H9 (cell line): ENCODE results near the gene PPP1R9A. TPM values are rescaled to one million over a fixed set of nuclear protein-coding genes. Genes with fewer than 3 reads are reported as not detected.

Source experiments
- DNase-seq: peaks from one replicate; pipeline ENCODE4 v3.0.0-alpha.2; 2017
- H2AFZ ChIP-seq: one replicate; pipeline ENCODE4 v1.6.1; 2013; ENCODE audit warnings: mild to moderate bottlenecking, low read length, control low read depth, moderate library complexity
- H2AK5ac ChIP-seq: 2 replicates; pipeline ENCODE4 v1.6.1; 2013; ENCODE audit warnings: low read length, control low read depth, mixed read lengths; ENCODE audit not compliant: insufficient read length
- H2BK120ac ChIP-seq: one replicate; pipeline ENCODE4 v1.6.1; 2013; ENCODE audit warnings: low read depth, mild to moderate bottlenecking, low read length, control low read depth, inconsistent platforms; ENCODE audit not compliant: poor library complexity, severe bottlenecking
- H2BK12ac ChIP-seq: 2 replicates; pipeline ENCODE4 v1.6.1; 2013; ENCODE audit warnings: low read length, control low read depth, mixed read lengths, low read depth; ENCODE audit not compliant: insufficient read length
- H2BK15ac ChIP-seq: 2 replicates; pipeline ENCODE4 v1.6.1; 2013; ENCODE audit warnings: low read depth, low read length, control low read depth
- H2BK20ac ChIP-seq: one replicate; pipeline ENCODE4 v1.6.1; 2013; ENCODE audit warnings: low read depth, mild to moderate bottlenecking, low read length, control low read depth, inconsistent platforms; ENCODE audit not compliant: poor library complexity, severe bottlenecking
- H2BK5ac ChIP-seq: 2 replicates; pipeline ENCODE4 v1.6.1; 2013; ENCODE audit warnings: low read length, control low read depth, mixed read lengths; ENCODE audit not compliant: insufficient read length
- H3K14ac ChIP-seq: 2 replicates; pipeline ENCODE4 v1.6.1; 2013; ENCODE audit warnings: low read length, control low read depth; ENCODE audit not compliant: insufficient read depth
- H3K18ac ChIP-seq: 2 replicates; pipeline ENCODE4 v1.6.1; 2013; ENCODE audit warnings: low read depth, mild to moderate bottlenecking, mixed read lengths, low read length, control low read depth; ENCODE audit not compliant: insufficient read length
- H3K23ac ChIP-seq: 2 replicates; pipeline ENCODE4 v1.6.1; 2013; ENCODE audit warnings: low read length, control low read depth, mixed read lengths, low read depth; ENCODE audit not compliant: insufficient read length
- H3K23me2 ChIP-seq: 2 replicates; pipeline ENCODE4 v1.6.1; 2013; ENCODE audit warnings: low read depth, mild to moderate bottlenecking, mixed read lengths, low read length, control low read depth; ENCODE audit not compliant: insufficient read length, poor library complexity, severe bottlenecking
- H3K27ac ChIP-seq: 2 replicates; pipeline ENCODE4 v1.5.1; 2013; ENCODE audit warnings: low read length, control low read depth, mixed read lengths, low read depth; ENCODE audit not compliant: insufficient read length
- H3K27me3 ChIP-seq: 2 replicates; pipeline ENCODE4 v1.6.1; 2013; ENCODE audit warnings: low read length, control low read depth, inconsistent platforms; ENCODE audit not compliant: insufficient read depth
- H3K4ac ChIP-seq: 2 replicates; pipeline ENCODE4 v1.6.1; 2013; ENCODE audit warnings: low read depth, mild to moderate bottlenecking, control low read depth, inconsistent platforms, low read length, moderate library complexity
- H3K4me1 ChIP-seq: 2 replicates; pipeline ENCODE4 v1.6.1; 2013; ENCODE audit warnings: low read length, control low read depth, inconsistent platforms; ENCODE audit not compliant: insufficient read depth
- H3K4me2 ChIP-seq: 2 replicates; pipeline ENCODE4 v1.6.1; 2013; ENCODE audit warnings: low read length, control low read depth, mixed read lengths; ENCODE audit not compliant: insufficient read length, insufficient read depth
- H3K56ac ChIP-seq: 2 replicates; pipeline ENCODE4 v1.6.1; 2013; ENCODE audit warnings: low read depth, mild to moderate bottlenecking, mixed read lengths, low read length, control low read depth; ENCODE audit not compliant: insufficient read length
- H3K79me1 ChIP-seq: 2 replicates; pipeline ENCODE4 v1.6.1; 2013; ENCODE audit warnings: low read depth, mild to moderate bottlenecking, moderate library complexity, low read length, control low read depth, inconsistent platforms; ENCODE audit not compliant: insufficient read depth, poor library complexity, severe bottlenecking
- H3K79me2 ChIP-seq: 2 replicates; pipeline ENCODE4 v1.6.1; 2013; ENCODE audit warnings: low read length, control low read depth, inconsistent platforms; ENCODE audit not compliant: insufficient read depth
- H3K9ac ChIP-seq: 2 replicates; pipeline ENCODE4 v1.6.1; 2013; ENCODE audit warnings: low read length, control low read depth, mixed read lengths; ENCODE audit not compliant: insufficient read length; ENCODE audit errors: extremely low read depth
- H3K9me3 ChIP-seq: one replicate; pipeline ENCODE4 v1.6.1; 2013; ENCODE audit warnings: low read depth, low read length, inconsistent platforms; ENCODE audit not compliant: control insufficient read depth
- H3T11ph ChIP-seq: one replicate; pipeline ENCODE4 v1.6.1; 2013; ENCODE audit warnings: mild to moderate bottlenecking, low read length, control low read depth, inconsistent platforms
- H4K20me1 ChIP-seq: one replicate; pipeline ENCODE4 v1.6.1; 2013; ENCODE audit not compliant: control insufficient read depth, insufficient read length, insufficient read depth
- H4K5ac ChIP-seq: 2 replicates; pipeline ENCODE4 v1.6.1; 2013; ENCODE audit warnings: low read depth, mild to moderate bottlenecking, mixed read lengths, low read length, control low read depth; ENCODE audit not compliant: insufficient read length
- H4K8ac ChIP-seq: replicated peaks from 2 replicates; pipeline ENCODE4 v1.6.1; 2013; ENCODE audit warnings: low read length, control low read depth, mixed read lengths, low read depth; ENCODE audit not compliant: insufficient read length
- H4K91ac ChIP-seq: 2 replicates; pipeline ENCODE4 v1.6.1; 2013; ENCODE audit warnings: low read depth, mild to moderate bottlenecking, moderate library complexity, mixed read lengths, low read length, control low read depth; ENCODE audit not compliant: insufficient read length
- H3K27ac Mint-ChIP-seq, 3 experiments: 2 replicates in 2 of 3; 3 replicates in 1 of 3; pipeline ENCODE4 v1.8.0; 2020 to 2021; ENCODE audit warnings: mixed read lengths in 3 of 3, mild to moderate bottlenecking in 1 of 3, moderate library complexity in 1 of 3
- H3K27me3 Mint-ChIP-seq: 2 replicates; pipeline ENCODE4 v1.8.0; 2021; ENCODE audit warnings: low read depth, mild to moderate bottlenecking, moderate library complexity, mixed read lengths
- H3K36me3 Mint-ChIP-seq, 3 experiments: 2 replicates in 2 of 3; 3 replicates in 1 of 3; pipeline ENCODE4 v1.8.0; 2020 to 2021; ENCODE audit warnings: low read depth in 3 of 3, mixed read lengths in 3 of 3; ENCODE audit not compliant: insufficient read depth in 1 of 3
- H3K4me1 Mint-ChIP-seq, 2 experiments: 2 replicates each; pipeline ENCODE4 v1.8.0; 2020; ENCODE audit warnings: mixed read lengths in 2 of 2
- H3K4me3 Mint-ChIP-seq, 2 experiments: 2 replicates in 1 of 2; 3 replicates in 1 of 2; pipeline ENCODE4 v1.8.0; 2020 to 2021; ENCODE audit warnings: mild to moderate bottlenecking in 2 of 2, mixed read lengths in 2 of 2, moderate library complexity in 1 of 2
- H3K9me3 Mint-ChIP-seq, 2 experiments: 2 replicates in 1 of 2; 3 replicates in 1 of 2; pipeline ENCODE4 v1.8.0; 2020; ENCODE audit warnings: mild to moderate bottlenecking in 2 of 2, mixed read lengths in 2 of 2, moderate library complexity in 1 of 2
- total RNA-seq: library from RNA; stranded (reverse); gene quantifications from 2 replicates; pipeline ENCODE4 v1.2.1, GENCODE V29; 2021
- TF ChIP-seq, protein P1 (sequence below): fragments of 200-600 bp; sonication (generic); conservative IDR thresholded peaks from 3 replicates; pipeline ENCODE4 v1.8.0; 2021; ENCODE audit warnings: antibody characterized with exemption, mild to moderate bottlenecking

Gene PPP1R9A
- total RNA-seq, 1 experiment from 2014 or later, result 17.0 TPM

DNA sequence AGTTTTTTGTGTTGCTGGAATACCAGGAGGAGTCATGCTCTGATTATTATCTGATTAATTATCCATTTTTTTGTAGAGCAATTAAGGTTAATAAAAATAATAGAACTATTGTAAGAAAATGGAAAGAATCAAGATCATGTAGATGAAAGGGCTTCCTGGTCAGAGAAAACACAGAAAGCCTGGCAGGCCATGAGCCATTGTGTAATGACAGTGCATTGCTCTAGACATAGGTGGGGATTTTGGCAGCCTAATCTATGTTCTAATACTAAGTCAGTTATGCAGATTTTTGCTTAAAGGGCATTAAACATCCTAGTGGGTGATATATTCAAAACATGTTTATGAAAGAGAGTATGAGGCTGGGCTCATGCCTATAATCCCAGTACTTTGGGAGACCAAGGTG lies 198.2 kb downstream of the PPP1R9A start:
- Histone ChIP-seq H2BK12ac (no peak overlapping the region), H3K23ac (no peak overlapping the region), H3K14ac (no peak overlapping the region), H3K9me3 (no peaks in the 10 kb centered on the region), H2BK5ac (no peak overlapping the region), H3K4me1 (no peaks in the 10 kb centered on the region), H3T11ph (no peak overlapping the region), H3K4ac (no peak overlapping the region), H2AFZ (no peak overlapping the region), H3K79me2 (no peaks in the 10 kb centered on the region), H3K27me3 (no peaks in the 10 kb centered on the region), H3K79me1 (no peaks in the 10 kb centered on the region), H4K8ac (no peak overlapping the region), H2AK5ac (no peak overlapping the region), H4K20me1 (no peaks in the 10 kb centered on the region), H3K23me2 (no peaks in the 10 kb centered on the region), H3K27ac (no peak overlapping the region), H3K56ac (no peak overlapping the region), H3K4me2 (no peak overlapping the region), H3K9ac (no peak overlapping the region), H4K5ac (no peak overlapping the region), H4K91ac (no peak overlapping the region), H2BK20ac (no peak overlapping the region), H2BK15ac (no peak overlapping the region), H3K18ac (no peak overlapping the region), H2BK120ac (no peak overlapping the region)
- Mint-ChIP-seq H3K9me3 (no peaks in the 10 kb centered on the region), H3K36me3 (no peaks in the 10 kb centered on the region), H3K27me3 (no peaks in the 10 kb centered on the region), H3K27ac (no peak overlapping the region), H3K4me3 (no peak overlapping the region), H3K4me1 (peaks cover 6 to 12% of the 10 kb centered on the region in 2 experiments)
- no peak for DNase-seq
- TF ChIP-seq, protein P1, sequence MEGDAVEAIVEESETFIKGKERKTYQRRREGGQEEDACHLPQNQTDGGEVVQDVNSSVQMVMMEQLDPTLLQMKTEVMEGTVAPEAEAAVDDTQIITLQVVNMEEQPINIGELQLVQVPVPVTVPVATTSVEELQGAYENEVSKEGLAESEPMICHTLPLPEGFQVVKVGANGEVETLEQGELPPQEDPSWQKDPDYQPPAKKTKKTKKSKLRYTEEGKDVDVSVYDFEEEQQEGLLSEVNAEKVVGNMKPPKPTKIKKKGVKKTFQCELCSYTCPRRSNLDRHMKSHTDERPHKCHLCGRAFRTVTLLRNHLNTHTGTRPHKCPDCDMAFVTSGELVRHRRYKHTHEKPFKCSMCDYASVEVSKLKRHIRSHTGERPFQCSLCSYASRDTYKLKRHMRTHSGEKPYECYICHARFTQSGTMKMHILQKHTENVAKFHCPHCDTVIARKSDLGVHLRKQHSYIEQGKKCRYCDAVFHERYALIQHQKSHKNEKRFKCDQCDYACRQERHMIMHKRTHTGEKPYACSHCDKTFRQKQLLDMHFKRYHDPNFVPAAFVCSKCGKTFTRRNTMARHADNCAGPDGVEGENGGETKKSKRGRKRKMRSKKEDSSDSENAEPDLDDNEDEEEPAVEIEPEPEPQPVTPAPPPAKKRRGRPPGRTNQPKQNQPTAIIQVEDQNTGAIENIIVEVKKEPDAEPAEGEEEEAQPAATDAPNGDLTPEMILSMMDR, result no peak
